C4-2B (cell line): ENCODE data around the gene GALNT17.

Experiments
- CTCF ChIP-seq: fragments of 450-650 bp; conservative IDR thresholded peaks from 2 replicates; pipeline ENCODE4 v1.5.1; 2017; ENCODE audit warnings: mild to moderate bottlenecking
- ZFX ChIP-seq: fragments of 450-650 bp; IDR thresholded peaks from 2 replicates; pipeline ENCODE4 v1.6.1; 2017

GRCh38 chr7:71278257-71278656, 146.3 kb downstream of the GALNT17 start:
- TF ChIP-seq CTCF (no peak), ZFX (no peak)
